ENCODE data around the gene ZC3H13.

Gene ZC3H13

DNA sequence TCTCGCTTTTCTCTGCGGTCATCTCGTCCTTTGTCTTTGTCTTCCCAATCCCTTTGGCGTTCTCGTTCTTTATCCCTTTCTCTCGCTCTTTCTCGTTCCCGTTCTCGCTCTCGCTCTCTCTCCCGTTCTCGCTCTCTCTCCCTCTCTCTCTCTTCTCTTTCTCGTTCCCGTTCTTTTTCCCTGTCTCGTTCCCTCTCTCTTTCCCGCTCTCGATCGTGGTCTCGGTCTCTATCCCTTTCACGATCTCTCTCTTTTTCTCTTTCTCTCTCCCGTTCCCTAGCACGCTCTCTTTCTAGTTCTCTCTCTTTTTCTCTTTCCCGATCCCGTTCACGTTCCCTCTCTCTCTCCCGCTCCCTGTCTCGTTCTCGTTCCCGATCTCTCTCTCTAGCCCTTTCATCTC lies 77.2 kb downstream of the ZC3H13 start:
- TF ChIP-seq, protein P1, sequence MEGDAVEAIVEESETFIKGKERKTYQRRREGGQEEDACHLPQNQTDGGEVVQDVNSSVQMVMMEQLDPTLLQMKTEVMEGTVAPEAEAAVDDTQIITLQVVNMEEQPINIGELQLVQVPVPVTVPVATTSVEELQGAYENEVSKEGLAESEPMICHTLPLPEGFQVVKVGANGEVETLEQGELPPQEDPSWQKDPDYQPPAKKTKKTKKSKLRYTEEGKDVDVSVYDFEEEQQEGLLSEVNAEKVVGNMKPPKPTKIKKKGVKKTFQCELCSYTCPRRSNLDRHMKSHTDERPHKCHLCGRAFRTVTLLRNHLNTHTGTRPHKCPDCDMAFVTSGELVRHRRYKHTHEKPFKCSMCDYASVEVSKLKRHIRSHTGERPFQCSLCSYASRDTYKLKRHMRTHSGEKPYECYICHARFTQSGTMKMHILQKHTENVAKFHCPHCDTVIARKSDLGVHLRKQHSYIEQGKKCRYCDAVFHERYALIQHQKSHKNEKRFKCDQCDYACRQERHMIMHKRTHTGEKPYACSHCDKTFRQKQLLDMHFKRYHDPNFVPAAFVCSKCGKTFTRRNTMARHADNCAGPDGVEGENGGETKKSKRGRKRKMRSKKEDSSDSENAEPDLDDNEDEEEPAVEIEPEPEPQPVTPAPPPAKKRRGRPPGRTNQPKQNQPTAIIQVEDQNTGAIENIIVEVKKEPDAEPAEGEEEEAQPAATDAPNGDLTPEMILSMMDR (IDR thresholded peaks at IDR 0.05; ENCODE audit: borderline replicate concordance, control extremely low read depth, extremely low read depth, insufficient read depth, missing control alignments): no peak
- no peak for DNase-seq (ENCODE audit: low spot score)
- in situ Hi-C loops (cut with MboI; ENCODE audit: low sequenced_read_pairs, unreplicated experiment): no loop called here

DNA sequence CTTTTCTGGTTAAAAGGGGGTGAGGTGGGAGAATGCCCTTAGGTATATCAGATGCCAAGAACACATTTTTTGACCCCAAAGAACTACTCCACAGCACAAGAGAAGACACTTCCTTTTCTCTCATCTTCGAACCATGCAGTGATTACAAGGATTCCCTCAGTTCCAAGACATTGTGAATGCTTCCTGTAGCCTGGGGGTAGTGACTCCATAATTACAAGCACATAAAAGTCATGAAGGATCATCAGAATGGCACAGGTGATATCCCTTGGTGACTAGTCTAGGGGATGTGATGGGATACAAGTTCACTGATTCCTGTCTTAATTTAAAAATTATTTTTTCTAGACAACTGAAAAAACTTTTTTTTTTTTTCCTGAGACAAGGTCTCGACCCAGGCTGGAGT lies 78.0 kb downstream of the ZC3H13 start:
- DNase-seq (ENCODE audit: low spot score): no peak
- in situ Hi-C loops (cut with MboI; ENCODE audit: low sequenced_read_pairs, unreplicated experiment): no loop called here
- TF ChIP-seq, protein P1 (IDR thresholded peaks at IDR 0.05; ENCODE audit: borderline replicate concordance, control extremely low read depth, extremely low read depth, insufficient read depth, missing control alignments): no peak

DNA sequence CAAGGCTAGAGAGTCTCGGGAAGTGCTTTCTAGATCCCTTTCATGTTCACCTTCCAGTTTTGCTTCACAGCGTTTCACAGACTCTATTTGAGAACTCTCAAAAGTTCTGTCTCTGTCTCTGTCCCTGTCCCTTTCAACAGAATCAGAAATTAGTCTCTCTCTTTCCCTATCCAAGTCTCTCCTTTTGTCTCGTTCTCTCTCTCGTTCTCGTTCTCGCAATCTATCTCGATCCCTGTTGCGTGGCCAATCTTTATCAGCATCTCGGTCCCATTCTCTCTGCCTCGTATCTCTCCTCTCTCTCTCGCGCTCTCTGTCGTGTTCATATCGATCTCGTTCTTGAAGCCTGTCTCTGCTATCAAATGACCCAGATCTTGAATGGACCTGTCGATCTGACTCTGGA lies 85.0 kb downstream of the ZC3H13 start:
- DNase-seq (ENCODE audit: low spot score): no peak
- in situ Hi-C loops (cut with MboI; ENCODE audit: low sequenced_read_pairs, unreplicated experiment): no loop called here
- TF ChIP-seq, protein P1 (IDR thresholded peaks at IDR 0.05; ENCODE audit: borderline replicate concordance, control extremely low read depth, extremely low read depth, insufficient read depth, missing control alignments): no peak

DNA sequence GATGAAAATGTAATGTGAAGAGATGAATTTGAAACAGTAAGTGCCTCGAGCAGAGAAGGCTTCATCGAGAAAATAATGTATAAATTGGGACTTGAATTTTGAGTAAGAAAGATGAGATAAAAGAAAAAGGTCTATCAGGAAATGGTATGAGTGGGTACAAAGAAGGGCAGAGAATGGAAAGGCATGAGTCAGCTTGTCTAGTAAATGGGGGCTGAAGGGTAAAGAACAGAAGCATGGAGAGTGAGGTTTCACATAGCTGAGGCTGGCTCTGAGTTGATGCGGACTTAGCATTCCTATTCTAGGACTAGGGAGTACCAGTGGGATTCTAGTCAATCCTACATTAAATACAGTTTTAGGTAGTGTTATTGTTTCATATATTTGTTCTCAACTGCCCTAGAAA lies 85.8 kb downstream of the ZC3H13 start:
- no peak for DNase-seq (ENCODE audit: low spot score)
- TF ChIP-seq, protein P1 (IDR thresholded peaks at IDR 0.05; ENCODE audit: borderline replicate concordance, control extremely low read depth, extremely low read depth, insufficient read depth, missing control alignments): no peak
- in situ Hi-C loops (cut with MboI; ENCODE audit: low sequenced_read_pairs, unreplicated experiment): no loop called here

DNA sequence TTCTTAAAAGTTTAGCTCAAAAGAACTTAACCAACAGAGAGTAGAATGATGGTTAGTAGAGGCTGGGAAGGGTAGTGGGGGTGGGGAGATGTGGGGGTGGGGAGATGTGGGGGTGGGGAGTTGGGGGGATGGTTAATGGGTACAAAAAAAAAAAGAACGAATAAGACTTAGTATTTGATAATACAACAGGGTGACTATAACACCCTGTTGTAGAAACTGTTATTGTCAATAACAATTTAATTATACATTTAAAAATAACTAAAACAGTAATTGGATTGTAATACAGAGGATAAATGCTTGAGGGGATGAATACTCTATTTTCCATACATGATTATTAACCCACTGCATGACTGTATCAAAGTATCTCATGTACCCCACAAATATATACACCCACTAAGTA lies 91.1 kb downstream of the ZC3H13 start:
- in situ Hi-C loops (cut with MboI; ENCODE audit: low sequenced_read_pairs, unreplicated experiment): no loop called here

DNA sequence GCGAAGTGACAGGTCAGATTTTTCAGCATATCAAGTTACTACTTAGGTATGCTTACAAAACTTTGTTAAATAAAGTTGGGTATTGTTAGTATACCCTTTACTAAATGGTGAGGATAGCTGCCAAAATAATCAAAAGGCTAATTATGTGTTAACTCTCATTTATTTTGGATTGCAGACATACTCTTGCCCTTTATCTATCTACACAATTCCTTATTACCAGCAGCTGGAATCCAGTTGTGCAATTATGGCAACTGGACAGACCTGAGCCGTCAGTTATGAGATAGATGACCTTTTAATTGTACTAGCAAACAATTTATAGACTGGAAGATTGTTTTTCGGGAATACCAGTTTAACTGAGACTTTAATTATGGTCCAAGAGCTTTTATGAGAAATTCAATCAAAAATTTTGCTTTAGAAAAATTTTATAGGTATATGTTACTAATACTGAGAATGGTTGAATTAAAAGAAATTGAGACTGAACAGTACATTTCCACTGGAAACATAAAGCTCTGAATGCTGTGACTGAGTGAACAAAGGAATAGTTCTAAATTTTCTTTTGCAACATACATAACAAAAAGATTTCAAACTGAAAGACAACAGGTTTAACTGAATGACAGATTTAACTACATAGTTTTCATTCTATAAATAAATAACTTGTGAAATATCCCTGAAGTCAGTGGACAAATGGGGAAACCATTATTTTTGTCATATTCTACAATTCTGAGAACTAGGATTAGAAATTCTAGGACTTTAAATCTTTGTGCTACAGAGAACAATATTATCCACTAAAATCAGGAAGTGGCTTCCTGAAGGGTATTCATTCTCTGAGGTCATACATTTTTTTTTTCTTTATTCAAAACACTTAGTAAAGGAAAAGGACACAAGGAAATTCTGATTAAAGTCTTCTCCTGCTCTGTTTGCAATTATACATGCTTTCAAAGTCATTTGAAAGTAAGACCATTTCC lies 97.4 kb downstream of the ZC3H13 start:
- in situ Hi-C loops (cut with MboI; ENCODE audit: low sequenced_read_pairs, unreplicated experiment): no loop called here
- no peak for DNase-seq (ENCODE audit: low spot score)
- TF ChIP-seq, protein P1 (IDR thresholded peaks at IDR 0.05; ENCODE audit: borderline replicate concordance, control extremely low read depth, extremely low read depth, insufficient read depth, missing control alignments): no peak

More for the DNA sequence above, 91.1 kb downstream of the ZC3H13 start:
- DNase-seq (ENCODE audit: low spot score): no peak
- TF ChIP-seq, protein P1 (IDR thresholded peaks at IDR 0.05; ENCODE audit: borderline replicate concordance, control extremely low read depth, extremely low read depth, insufficient read depth, missing control alignments): no peak

Measured in GM13976 (cell line).